GM23338 (cell line): Measurements from ENCODE around the gene CREB3L2. TPM values are rescaled to one million over a fixed set of nuclear protein-coding genes. Genes with fewer than 3 reads are reported as not detected.

ENCODE experiments used
- ATAC-seq: fragments of 200-7000 bp; cut with Tn5 transposase; 3 replicates; pipeline ENCODE4 v1.9.1; 2020
- DNase-seq: peaks from one replicate; pipeline ENCODE4 v3.0.0-alpha.2; 2015; ENCODE audit warnings: low spot score
- H2AFZ ChIP-seq: fragments of 200-600 bp; sonication (generic); 2 replicates; pipeline ENCODE4 v1.8.0; 2016; ENCODE audit warnings: antibody characterized with exemption, mild to moderate bottlenecking, moderate library complexity
- H3F3A ChIP-seq: fragments of 200-600 bp; sonication (generic); replicated peaks from 2 replicates; pipeline ENCODE4 v1.8.0; 2017; ENCODE audit warnings: antibody characterized with exemption, mixed run types, low read depth
- H3K27ac ChIP-seq: fragments of 200-600 bp; sonication (generic); 2 replicates; pipeline ENCODE4 v1.6.1; 2016; ENCODE audit warnings: low read depth
- H3K27me3 ChIP-seq: fragments of 200-600 bp; sonication (generic); 2 replicates; pipeline ENCODE4 v1.8.0; 2016; ENCODE audit warnings: mild to moderate bottlenecking, mixed run types, moderate library complexity; ENCODE audit not compliant: insufficient read depth
- H3K36me3 ChIP-seq: fragments of 200-600 bp; sonication (generic); 2 replicates; pipeline ENCODE4 v1.8.0; 2016; ENCODE audit warnings: mild to moderate bottlenecking; ENCODE audit not compliant: insufficient read depth
- H3K4me1 ChIP-seq: fragments of 200-600 bp; sonication (generic); 2 replicates; pipeline ENCODE4 v1.8.0; 2016; ENCODE audit warnings: mild to moderate bottlenecking, moderate library complexity; ENCODE audit not compliant: insufficient read depth
- H3K4me2 ChIP-seq: fragments of 200-600 bp; sonication (generic); 2 replicates; pipeline ENCODE4 v1.7.1; 2017; ENCODE audit warnings: mixed run types
- H3K4me3 ChIP-seq: fragments of 200-600 bp; sonication (generic); 2 replicates; pipeline ENCODE4 v1.6.1; 2016; ENCODE audit warnings: mixed run types
- H3K79me2 ChIP-seq: fragments of 200-600 bp; sonication (generic); replicated peaks from 2 replicates; pipeline ENCODE4 v1.8.0; 2017; ENCODE audit warnings: mild to moderate bottlenecking; ENCODE audit not compliant: insufficient read depth
- H3K9me2 ChIP-seq: fragments of 200-600 bp; sonication (generic); 2 replicates; pipeline ENCODE4 v1.8.0; 2017; ENCODE audit not compliant: insufficient read depth
- H4K20me1 ChIP-seq: fragments of 200-600 bp; sonication (generic); replicated peaks from 2 replicates; pipeline ENCODE4 v1.8.0; 2017; ENCODE audit warnings: mild to moderate bottlenecking; ENCODE audit not compliant: insufficient read depth
- H3K27ac Mint-ChIP-seq: 2 replicates; pipeline ENCODE4 v1.8.0; 2020; ENCODE audit warnings: inconsistent platforms, mild to moderate bottlenecking, moderate library complexity, mixed read lengths
- H3K27me3 Mint-ChIP-seq: 3 replicates; pipeline ENCODE4 v1.8.0; 2022; ENCODE audit warnings: low read depth, mild to moderate bottlenecking, moderate library complexity, mixed read lengths, inconsistent platforms; ENCODE audit not compliant: insufficient read depth, poor library complexity
- H3K36me3 Mint-ChIP-seq: 3 replicates; pipeline ENCODE4 v1.8.0; 2021; ENCODE audit warnings: low read depth, mild to moderate bottlenecking, inconsistent platforms, moderate library complexity, mixed read lengths
- H3K4me1 Mint-ChIP-seq: 3 replicates; pipeline ENCODE4 v1.8.0; 2020; ENCODE audit warnings: mild to moderate bottlenecking, inconsistent platforms, mixed read lengths
- H3K4me3 Mint-ChIP-seq: 3 replicates; pipeline ENCODE4 v1.8.0; 2021; ENCODE audit warnings: moderate library complexity, mild to moderate bottlenecking, inconsistent platforms, mixed read lengths
- H3K9me3 Mint-ChIP-seq: 3 replicates; pipeline ENCODE4 v1.8.0; 2020; ENCODE audit warnings: moderate library complexity, mild to moderate bottlenecking, inconsistent platforms, mixed read lengths
- ETS1 ChIP-seq: IDR thresholded peaks from 2 replicates; pipeline ENCODE4 v1.6.1; 2016; ENCODE audit warnings: antibody characterized with exemption
- EZH2 ChIP-seq: fragments of 200-600 bp; sonication (generic); IDR thresholded peaks from one replicate; pipeline ENCODE4 v1.8.0; 2017; ENCODE audit warnings: antibody characterized with exemption, mild to moderate bottlenecking, low read depth; ENCODE audit not compliant: unreplicated experiment
- JUNB ChIP-seq: IDR thresholded peaks from one replicate; pipeline ENCODE4 v1.6.1; 2016; ENCODE audit warnings: antibody characterized with exemption; ENCODE audit not compliant: unreplicated experiment
- NANOG ChIP-seq: IDR thresholded peaks from 2 replicates; pipeline ENCODE4 v1.6.1; 2016; ENCODE audit warnings: antibody characterized with exemption, borderline replicate concordance
- POLR2AphosphoS5 ChIP-seq: IDR thresholded peaks from 2 replicates; pipeline ENCODE4 v1.6.1; 2016; ENCODE audit warnings: antibody characterized with exemption, low read depth
- STAT1 ChIP-seq: IDR thresholded peaks from one replicate; pipeline ENCODE4 v1.6.1; 2016; ENCODE audit warnings: antibody characterized with exemption; ENCODE audit not compliant: unreplicated experiment
- ZNF114 ChIP-seq: fragments of 250-450 bp; sonication (Bioruptor Pico); IDR thresholded peaks from 2 replicates; pipeline ENCODE4 v1.5.0; 2020; ENCODE audit warnings: mild to moderate bottlenecking, moderate library complexity
- ZNF331 ChIP-seq: fragments of 250-450 bp; sonication (Bioruptor Pico); IDR thresholded peaks from 2 replicates; pipeline ENCODE4 v1.5.0; 2020; ENCODE audit warnings: low read depth, mild to moderate bottlenecking, moderate library complexity
- polyA plus RNA-seq: library from polyadenylated mRNA; unstranded; fragments of >200 nt; fragmentation: Nextera tagmentation; extraction: Ambion mirVana; gene quantifications from 2 replicates; pipeline ENCODE4 v1.2.1, GENCODE V29; 2016
- total RNA-seq: library from RNA; depleted of rRNA; stranded (reverse); fragments of >200 nt; shearing (Covaris generic); gene quantifications from 2 replicates; pipeline ENCODE4 v1.2.3, GENCODE V29; 2014
- TF ChIP-seq, protein P1 (sequence below): IDR thresholded peaks from one replicate; pipeline ENCODE4 v1.6.1; 2018; ENCODE audit warnings: antibody characterized with exemption; ENCODE audit not compliant: unreplicated experiment

Gene CREB3L2
- total and polyA plus RNA-seq, 2 experiments from 2014 or later: 14.5 to 27.1 TPM

- Mint-ChIP-seq H3K27ac (no peak overlapping the region), H3K4me1 (peaks cover 21% of the 10 kb centered on the region), H3K27me3 (peaks cover 3% of the 10 kb centered on the region), H3K9me3 (no peaks in the 10 kb centered on the region), H3K36me3 (peaks cover 7% of the 10 kb centered on the region), H3K4me3 (no peak overlapping the region)
- Histone ChIP-seq H3K9me2 (no peaks in the 10 kb centered on the region), H3K79me2 (peaks cover 97% of the 10 kb centered on the region), H3K36me3 (no peaks in the 10 kb centered on the region), H3K27ac (no peak overlapping the region), H2AFZ (no peak overlapping the region), H3F3A (0 out of 2 replicates have a peak, but pooled peaks cover 3% of the 10 kb centered on the region), H3K4me2 (no peak overlapping the region), H3K27me3 (no peaks in the 10 kb centered on the region), H4K20me1 (peaks cover 10% of the 10 kb centered on the region), H3K4me1 (peaks cover 11% of the 10 kb centered on the region), H3K4me3 (no peak overlapping the region)
- no peak for DNase-seq
- TF ChIP-seq ZNF331 (CRISPR knock-in tag): no peak
- ATAC-seq: no peak
Observed at GRCh38 chr7:137976232-137976631, 25.7 kb downstream of the CREB3L2 start.

- peaks cover 11% of the 10 kb centered on the region for H3K4me1 ChIP-seq
- DNase-seq: no peak
- 0 out of 2 replicates have a peak, but pooled peaks cover 3% of the 10 kb centered on the region for H3F3A ChIP-seq
- peaks cover 97% of the 10 kb centered on the region for H3K79me2 ChIP-seq
- TF ChIP-seq ZNF331 (CRISPR knock-in tag): no peak
- Mint-ChIP-seq H3K4me1 (peaks cover 17% of the 10 kb centered on the region; the same call in 2 of the 3 replicates), H3K9me3 (no peaks in the 10 kb centered on the region), H3K27ac (no peak overlapping the region), H3K4me3 (no peak overlapping the region), H3K36me3 (peaks cover 8% of the 10 kb centered on the region), H3K27me3 (peaks cover 3% of the 10 kb centered on the region)
- no peak overlapping the region for H2AFZ ChIP-seq
- H3K36me3 ChIP-seq: no peaks in the 10 kb centered on the region
- no peaks in the 10 kb centered on the region for H3K9me2 ChIP-seq
- no peak overlapping the region for H3K4me2 ChIP-seq
- H3K27ac ChIP-seq: no peak overlapping the region; the same call in 1 of the 2 replicates
- no peak for ATAC-seq
- no peaks in the 10 kb centered on the region for H3K27me3 ChIP-seq
- H3K4me3 ChIP-seq: no peak overlapping the region
- peaks cover 11% of the 10 kb centered on the region for H4K20me1 ChIP-seq
Observed at GRCh38 chr7:137975768-137976167, 26.1 kb downstream of the CREB3L2 start.

GRCh38 chr7:137975221-137975620 lies 26.7 kb downstream of the CREB3L2 start:
- no peaks in the 10 kb centered on the region for H3K36me3 ChIP-seq
- H3K27me3 ChIP-seq: no peaks in the 10 kb centered on the region
- no peak overlapping the region for H2AFZ ChIP-seq
- Mint-ChIP-seq H3K27me3 (peaks cover 3% of the 10 kb centered on the region), H3K4me3 (no peak overlapping the region), H3K27ac (no peak overlapping the region), H3K4me1 (peaks cover 16% of the 10 kb centered on the region; the same call in 2 of the 3 replicates), H3K9me3 (no peaks in the 10 kb centered on the region), H3K36me3 (peaks cover 7% of the 10 kb centered on the region; the same call in 2 of the 3 replicates)
- H3K4me1 ChIP-seq: peaks cover 11% of the 10 kb centered on the region
- peaks cover 95% of the 10 kb centered on the region for H3K79me2 ChIP-seq
- peaks cover 13% of the 10 kb centered on the region for H4K20me1 ChIP-seq
- ATAC-seq (no peak), DNase-seq (no peak)
- H3K9me2 ChIP-seq: no peaks in the 10 kb centered on the region
- no peak overlapping the region for H3K4me2 ChIP-seq
- no peak overlapping the region for H3K4me3 ChIP-seq
- 0 out of 2 replicates have a peak overlapping the region, but pooled peaks have one; percentile 19 for H3K27ac ChIP-seq
- 0 out of 2 replicates have a peak, but pooled peaks cover 3% of the 10 kb centered on the region for H3F3A ChIP-seq
- TF ChIP-seq ZNF331 (CRISPR knock-in tag) (no peak), ZNF114 (CRISPR knock-in tag) (no peak), ETS1 (no peak), JUNB (no peak), NANOG (no peak), POLR2AphosphoS5 (no peak), EZH2 (no peak), STAT1 (no peak)
- TF ChIP-seq, protein P1, sequence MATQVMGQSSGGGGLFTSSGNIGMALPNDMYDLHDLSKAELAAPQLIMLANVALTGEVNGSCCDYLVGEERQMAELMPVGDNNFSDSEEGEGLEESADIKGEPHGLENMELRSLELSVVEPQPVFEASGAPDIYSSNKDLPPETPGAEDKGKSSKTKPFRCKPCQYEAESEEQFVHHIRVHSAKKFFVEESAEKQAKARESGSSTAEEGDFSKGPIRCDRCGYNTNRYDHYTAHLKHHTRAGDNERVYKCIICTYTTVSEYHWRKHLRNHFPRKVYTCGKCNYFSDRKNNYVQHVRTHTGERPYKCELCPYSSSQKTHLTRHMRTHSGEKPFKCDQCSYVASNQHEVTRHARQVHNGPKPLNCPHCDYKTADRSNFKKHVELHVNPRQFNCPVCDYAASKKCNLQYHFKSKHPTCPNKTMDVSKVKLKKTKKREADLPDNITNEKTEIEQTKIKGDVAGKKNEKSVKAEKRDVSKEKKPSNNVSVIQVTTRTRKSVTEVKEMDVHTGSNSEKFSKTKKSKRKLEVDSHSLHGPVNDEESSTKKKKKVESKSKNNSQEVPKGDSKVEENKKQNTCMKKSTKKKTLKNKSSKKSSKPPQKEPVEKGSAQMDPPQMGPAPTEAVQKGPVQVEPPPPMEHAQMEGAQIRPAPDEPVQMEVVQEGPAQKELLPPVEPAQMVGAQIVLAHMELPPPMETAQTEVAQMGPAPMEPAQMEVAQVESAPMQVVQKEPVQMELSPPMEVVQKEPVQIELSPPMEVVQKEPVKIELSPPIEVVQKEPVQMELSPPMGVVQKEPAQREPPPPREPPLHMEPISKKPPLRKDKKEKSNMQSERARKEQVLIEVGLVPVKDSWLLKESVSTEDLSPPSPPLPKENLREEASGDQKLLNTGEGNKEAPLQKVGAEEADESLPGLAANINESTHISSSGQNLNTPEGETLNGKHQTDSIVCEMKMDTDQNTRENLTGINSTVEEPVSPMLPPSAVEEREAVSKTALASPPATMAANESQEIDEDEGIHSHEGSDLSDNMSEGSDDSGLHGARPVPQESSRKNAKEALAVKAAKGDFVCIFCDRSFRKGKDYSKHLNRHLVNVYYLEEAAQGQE: no peak
